Measurements from ENCODE around the gene JPH2.

DNA sequence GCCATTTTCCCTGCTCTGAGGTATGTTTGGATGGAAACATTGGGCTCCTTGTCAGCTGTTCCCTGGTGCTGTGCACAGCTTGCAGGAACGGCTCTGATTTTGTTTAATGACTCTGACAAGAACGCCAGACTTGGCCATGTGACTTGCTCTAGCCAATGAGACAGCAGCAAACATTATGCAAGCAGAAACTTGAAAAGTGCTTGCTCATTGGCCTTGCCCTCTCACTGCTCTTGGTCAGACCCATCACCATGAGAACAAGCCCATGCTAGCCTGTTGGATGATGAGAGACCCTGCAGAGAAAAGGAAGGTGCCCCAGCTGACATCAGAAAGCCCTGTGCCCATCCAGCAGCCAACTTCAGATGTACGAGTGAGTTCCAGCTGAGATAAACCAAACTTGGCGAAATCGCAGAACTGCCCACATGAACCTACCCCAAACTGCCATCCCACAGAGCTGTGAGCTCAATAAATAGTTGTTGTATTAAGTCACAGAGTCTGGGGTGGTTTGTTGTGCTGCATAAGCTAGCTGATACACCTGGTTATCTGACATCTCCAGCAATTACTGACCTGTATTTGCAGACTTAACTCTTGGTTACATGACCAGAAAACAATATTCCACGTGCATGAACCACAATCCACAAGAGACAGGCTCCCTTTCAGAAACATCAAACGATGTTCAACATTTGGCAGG is 96.9 kb downstream of the JPH2 start:
- TF ChIP-seq, protein P1, sequence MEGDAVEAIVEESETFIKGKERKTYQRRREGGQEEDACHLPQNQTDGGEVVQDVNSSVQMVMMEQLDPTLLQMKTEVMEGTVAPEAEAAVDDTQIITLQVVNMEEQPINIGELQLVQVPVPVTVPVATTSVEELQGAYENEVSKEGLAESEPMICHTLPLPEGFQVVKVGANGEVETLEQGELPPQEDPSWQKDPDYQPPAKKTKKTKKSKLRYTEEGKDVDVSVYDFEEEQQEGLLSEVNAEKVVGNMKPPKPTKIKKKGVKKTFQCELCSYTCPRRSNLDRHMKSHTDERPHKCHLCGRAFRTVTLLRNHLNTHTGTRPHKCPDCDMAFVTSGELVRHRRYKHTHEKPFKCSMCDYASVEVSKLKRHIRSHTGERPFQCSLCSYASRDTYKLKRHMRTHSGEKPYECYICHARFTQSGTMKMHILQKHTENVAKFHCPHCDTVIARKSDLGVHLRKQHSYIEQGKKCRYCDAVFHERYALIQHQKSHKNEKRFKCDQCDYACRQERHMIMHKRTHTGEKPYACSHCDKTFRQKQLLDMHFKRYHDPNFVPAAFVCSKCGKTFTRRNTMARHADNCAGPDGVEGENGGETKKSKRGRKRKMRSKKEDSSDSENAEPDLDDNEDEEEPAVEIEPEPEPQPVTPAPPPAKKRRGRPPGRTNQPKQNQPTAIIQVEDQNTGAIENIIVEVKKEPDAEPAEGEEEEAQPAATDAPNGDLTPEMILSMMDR (IDR thresholded peaks at IDR 0.05; ENCODE audit: low read depth, low read length) = no peak
- no peak for TF ChIP-seq POLR2A (IDR thresholded peaks at IDR 0.05; ENCODE audit: extremely low read depth, insufficient read length)
